SK-N-SH (cell line): ENCODE measurements around the gene CCDC13. TPM values are rescaled to one million over a fixed set of nuclear protein-coding genes. Genes with fewer than 3 reads are reported as not detected.

Experiments
- CTCF ChIA-PET: fragments of 300-600, 350-600 bp; formaldehyde crosslinking; extraction: SDS; loops from one replicate; lab custom pipeline; 2021; lab: Yijun Ruan, JAX
- POLR2A ChIA-PET: fragments of 350-600 bp; sonication (Branson Sonifier 250); formaldehyde crosslinking; extraction: SDS; loops from one replicate; lab custom pipeline; 2020; ENCODE audit warnings: antibody characterized with exemption, inconsistent platforms; lab: Yijun Ruan, JAX
- DNase-seq: peaks from one replicate; pipeline ENCODE4 v3.0.0; 2012
- H2AFZ ChIP-seq: fragments of 200-600 bp; sonication (generic); 2 replicates; pipeline ENCODE4 v1.8.1; 2016; ENCODE audit warnings: antibody characterized with exemption, mild to moderate bottlenecking, low read depth
- H3F3A ChIP-seq: fragments of 200-600 bp; sonication (generic); replicated peaks from 2 replicates; pipeline ENCODE3; 2016; ENCODE audit warnings: antibody characterized with exemption, mild to moderate bottlenecking; ENCODE audit not compliant: insufficient read depth
- H3K27ac ChIP-seq, 2 experiments: fragments of 200-500 bp in 1 of 2; fragments of 200-600 bp in 1 of 2; sonication (Bioruptor generic) in 1 of 2; sonication (generic), shearing (Covaris generic) in 1 of 2; 2 replicates each; pipeline versions ENCODE4 v1.5.1 to v1.6.1; 2014 to 2016; ENCODE audit warnings: low read depth in 2 of 2, inconsistent platforms in 1 of 2, low read length in 1 of 2, mild to moderate bottlenecking in 1 of 2, mixed read lengths in 1 of 2
- H3K27me3 ChIP-seq: fragments of 200-600 bp; sonication (generic), shearing (Covaris generic); 2 replicates; pipeline ENCODE4 v1.6.1; 2016; ENCODE audit warnings: mixed run types; ENCODE audit not compliant: insufficient read depth
- H3K36me3 ChIP-seq, 2 experiments: fragments of 200-500 bp in 1 of 2; fragments of 200-600 bp in 1 of 2; sonication (Bioruptor generic) in 1 of 2; sonication (generic) in 1 of 2; replicated peaks in 1 of 2; 2 replicates each; pipeline versions ENCODE3 to v1.5.1; 2014 to 2016; ENCODE audit warnings: low read length in 1 of 2, mild to moderate bottlenecking in 1 of 2; ENCODE audit not compliant: insufficient read depth in 2 of 2, control insufficient read depth in 1 of 2
- H3K4me1 ChIP-seq, 2 experiments: fragments of 200-500 bp in 1 of 2; fragments of 200-600 bp in 1 of 2; sonication (Bioruptor generic) in 1 of 2; sonication (generic), shearing (Covaris generic) in 1 of 2; 2 replicates each; pipeline versions ENCODE4 v1.5.1 to v1.6.1; 2014 to 2016; ENCODE audit warnings: low read depth in 1 of 2, low read length in 1 of 2, mixed run types in 1 of 2; ENCODE audit not compliant: insufficient read depth in 2 of 2, control insufficient read depth in 1 of 2
- H3K4me2 ChIP-seq: fragments of 200-600 bp; sonication (generic), shearing (Covaris generic); 2 replicates; pipeline ENCODE4 v1.6.1; 2017; ENCODE audit warnings: mixed run types
- H3K4me3 ChIP-seq, 2 experiments: fragments of 200-500 bp in 1 of 2; fragments of 200-600 bp in 1 of 2; sonication (Bioruptor generic) in 1 of 2; sonication (generic), shearing (Covaris generic) in 1 of 2; 2 replicates each; pipeline versions ENCODE4 v1.5.1 to v1.8.1; 2014 to 2016; ENCODE audit warnings: low read depth in 2 of 2, inconsistent platforms in 1 of 2, low read length in 1 of 2, mild to moderate bottlenecking in 1 of 2, mixed read lengths in 1 of 2, moderate library complexity in 1 of 2
- H3K79me2 ChIP-seq: fragments of 200-600 bp; sonication (generic); 2 replicates; pipeline ENCODE4 v1.8.1; 2017; ENCODE audit warnings: mild to moderate bottlenecking; ENCODE audit not compliant: insufficient read depth
- H3K9ac ChIP-seq: fragments of 200-600 bp; sonication (generic); 2 replicates; pipeline ENCODE4 v1.6.1; 2017; ENCODE audit warnings: mixed run types
- H3K9me2 ChIP-seq: fragments of 200-600 bp; sonication (generic); 2 replicates; pipeline ENCODE4 v1.6.1; 2017; ENCODE audit warnings: mixed run types
- H3K9me3 ChIP-seq: fragments of 200-600 bp; sonication (generic); 2 replicates; pipeline ENCODE4 v1.6.1; 2017; ENCODE audit warnings: mixed run types, mild to moderate bottlenecking, moderate library complexity
- H4K20me1 ChIP-seq: fragments of 200-600 bp; sonication (generic); 2 replicates; pipeline ENCODE4 v1.6.1; 2017; ENCODE audit warnings: mild to moderate bottlenecking, mixed run types; ENCODE audit not compliant: insufficient read depth
- CHD2 ChIP-seq: fragments of 150-350 bp; IDR thresholded peaks from 2 replicates; pipeline ENCODE4 v1.6.1; 2018; ENCODE audit warnings: low read length; ENCODE audit not compliant: partially characterized antibody
- CTCF ChIP-seq: fragments of 200-600 bp; sonication (generic); IDR thresholded peaks from 2 replicates; pipeline ENCODE4 v1.6.1; 2017; ENCODE audit warnings: antibody characterized with exemption, mild to moderate bottlenecking, moderate library complexity
- ELF1 ChIP-seq: IDR thresholded peaks from 2 replicates; pipeline ENCODE4 v1.4.0; 2012
- EP300 ChIP-seq, 2 experiments: IDR thresholded peaks; 2 replicates each; pipeline versions ENCODE4 v1.4.0 to v1.6.1; 2012; ENCODE audit warnings: borderline replicate concordance in 1 of 2, low read depth in 1 of 2, low read length in 1 of 2
- FOSL2 ChIP-seq: IDR thresholded peaks from 2 replicates; pipeline ENCODE4 v1.4.0; 2012; ENCODE audit warnings: low read depth, mild to moderate bottlenecking, moderate library complexity, borderline replicate concordance
- FOXJ3 ChIP-seq: sonication (generic); formaldehyde crosslinking; IDR thresholded peaks from 2 replicates; pipeline ENCODE4 v1.5.1; 2020; ENCODE audit warnings: mild to moderate bottlenecking, missing genetic modification reagents
- FOXM1 ChIP-seq: IDR thresholded peaks from 2 replicates; pipeline ENCODE4 v1.4.0; 2012; ENCODE audit warnings: low read depth, mild to moderate bottlenecking
- GABPA ChIP-seq: IDR thresholded peaks from 2 replicates; pipeline ENCODE4 v1.4.0; 2012; ENCODE audit warnings: low read depth, mild to moderate bottlenecking
- GATA2 ChIP-seq: sonication (generic); formaldehyde crosslinking; IDR thresholded peaks from 2 replicates; pipeline ENCODE4 v1.5.0; 2020; ENCODE audit warnings: mild to moderate bottlenecking, missing genetic modification reagents
- JUND ChIP-seq: IDR thresholded peaks from 2 replicates; pipeline ENCODE4 v1.4.0; 2012
- MEF2A ChIP-seq: IDR thresholded peaks from 2 replicates; pipeline ENCODE4 v1.4.0; 2012; ENCODE audit warnings: low read depth, borderline replicate concordance
- NFIC ChIP-seq: IDR thresholded peaks from 2 replicates; pipeline ENCODE4 v1.4.0; 2012; ENCODE audit warnings: borderline replicate concordance
- NRF1 ChIP-seq: IDR thresholded peaks from 2 replicates; pipeline ENCODE4 v1.6.1; 2012; ENCODE audit warnings: low read depth, mild to moderate bottlenecking, low read length
- PBX3 ChIP-seq: IDR thresholded peaks from 2 replicates; pipeline ENCODE4; 2012
- RAD21 ChIP-seq: IDR thresholded peaks from 2 replicates; pipeline ENCODE4 v1.6.1; 2012; ENCODE audit warnings: mild to moderate bottlenecking, low read length
- RCOR1 ChIP-seq: fragments of 150-350 bp; IDR thresholded peaks from 2 replicates; pipeline ENCODE4 v1.6.1; 2017; ENCODE audit warnings: antibody characterized with exemption, low read length
- RFX5 ChIP-seq: IDR thresholded peaks from 2 replicates; pipeline ENCODE4 v1.6.1; 2012; ENCODE audit warnings: mild to moderate bottlenecking, improper control_type of control experiment, low read length
- SIN3A ChIP-seq: IDR thresholded peaks from 2 replicates; pipeline ENCODE4 v1.6.1; 2012; ENCODE audit warnings: low read depth, mild to moderate bottlenecking, low read length, moderate library complexity, borderline replicate concordance
- TCF12 ChIP-seq: IDR thresholded peaks from 2 replicates; pipeline ENCODE4 v1.4.0; 2012
- ZBTB33 ChIP-seq: IDR thresholded peaks from 2 replicates; pipeline ENCODE4 v1.4.0; 2012; ENCODE audit warnings: low read depth, borderline replicate concordance
- WGBS: methylation state at CpG from one replicate; pipeline ENCODE4 v1.1.6; 2017; ENCODE audit warnings: low lambda C conversion rate; 5-methylcytosine and 5-hydroxymethylcytosine counted together
- polyA plus RNA-seq, 3 experiments: library from polyadenylated mRNA; depleted of rRNA; stranded (reverse); fragments of >200 nt; gene quantifications; 2 replicates each; pipeline ENCODE4 v1.2.3, GENCODE V29; 2012

Gene CCDC13
- polyA plus RNA-seq, 1 of the 3 experiments (the other 2 are of a cell fraction): 0.66 TPM

- TF ChIP-seq EP300 (IDR thresholded peaks at IDR 0.05; ENCODE audit: borderline replicate concordance in 1 of 2, low read depth in 1 of 2, low read length in 1 of 2): no peak
- TF ChIP-seq RFX5: peak; percentile 99
- TF ChIP-seq TCF12: no peak
- no peak for TF ChIP-seq ELF1
- TF ChIP-seq GATA2 (CRISPR knock-in tag): no peak
- no peak for TF ChIP-seq RAD21
- TF ChIP-seq ZBTB33: no peak
- 0 out of 2 replicates have a peak, but pooled peaks have one; percentile 11 for TF ChIP-seq CTCF
Observed at GRCh38 chr3:42772670-42773408, at the start of gene CCDC13 (continued).

GRCh38 chr3:42822828-42823227 is 49.8 kb upstream of the CCDC13 start:
- no peaks in the 10 kb centered on the region for H3K79me2 ChIP-seq
- no peak for DNase-seq
- H3K4me2 ChIP-seq: 0 out of 2 replicates have a peak overlapping the region, but pooled peaks have one; percentile 7
- H3K27me3 ChIP-seq: no peaks in the 10 kb centered on the region; the same call in 1 of the 2 replicates
- no peaks in the 10 kb centered on the region for H3K36me3 ChIP-seq
- no peaks in the 10 kb centered on the region for H3K9me3 ChIP-seq
- CTCF ChIA-PET: interaction anchor here (0.9 to 6.3 kb wide), 3 partner anchors 8 to 19 kb away, joined by 3 to 38 read pairs (median 33); partner anchors contain the start of gene HIGD1A
- no peak overlapping the region for H3K9ac ChIP-seq
- H2AFZ ChIP-seq: no peak overlapping the region
- peaks cover 12% of the 10 kb centered on the region for H3F3A ChIP-seq
- no peaks in the 10 kb centered on the region for H3K9me2 ChIP-seq
- 85% methylated on average over 3 of the region's 3 CpGs for WGBS
- H3K4me1 ChIP-seq: peaks cover 0 to 11% of the 10 kb centered on the region in 2 experiments; a peak in 2 of 4 replicates
- no peak overlapping the region for H3K4me3 ChIP-seq
- H3K27ac ChIP-seq: no peak overlapping the region
- POLR2A ChIA-PET: no interaction called here
- TF ChIP-seq GATA2 (CRISPR knock-in tag) (no peak), CTCF (no peak), SIN3A (no peak), RCOR1 (no peak), JUND (no peak), FOXM1 (no peak), MEF2A (no peak), GABPA (no peak), NFIC (no peak), FOXJ3 (CRISPR knock-in tag) (no peak), TCF12 (no peak), PBX3 (no peak), CHD2 (no peak), NRF1 (no peak), FOSL2 (no peak)
- TF ChIP-seq, all 33 proteins: peak for 0
- no peaks in the 10 kb centered on the region for H4K20me1 ChIP-seq
